Esophagus squamous epithelium (tissue), 4 donors: Measurements from ENCODE around the gene PIH1D1.
A peak's percentile ranks its signal among the peaks of the same experiment; 100 is the strongest.

Experiments
- CTCF ChIP-seq, 6 experiments: fragments of 450-650 bp in 4 of 6; fragments of 200-600 bp in 2 of 6; sonication (generic) in 2 of 6; IDR thresholded peaks; one replicate each; pipeline ENCODE4 v1.5.1; 2016 to 2019; ENCODE audit warnings: antibody characterized with exemption in 6 of 6, mild to moderate bottlenecking in 4 of 6, moderate library complexity in 4 of 6
- POLR2A ChIP-seq, 4 donors: fragments of 450-650 bp; IDR thresholded peaks; one replicate each; pipeline ENCODE4 v1.6.1; 2017; ENCODE audit warnings: antibody characterized with exemption in 4 of 4, mild to moderate bottlenecking in 4 of 4, moderate library complexity in 3 of 4

GRCh38 chr19:49453013-49453756 is 1.6 kb upstream of the PIH1D1 start, which contains the start of gene ALDH16A1:
- TF ChIP-seq POLR2A (IDR thresholded peaks at IDR 0.05) (peak in 3 of 4 donors; percentile 35 to 93 (median 75)), CTCF (IDR thresholded peaks at IDR 0.05) (peak in 1 of 6 experiments; percentile 32)
